DND-41 (cell line): ENCODE measurements around the gene SERPINI1.
A peak's percentile ranks its signal among the peaks of the same experiment; 100 is the strongest.

ENCODE experiments used
- ATAC-seq: fragments of 200-7000 bp; cut with Tn5 transposase; 3 replicates; pipeline ENCODE4 v1.9.1; 2021; ENCODE audit warnings: low read depth; ENCODE audit not compliant: insufficient read depth
- DNase-seq: peaks from one replicate; pipeline ENCODE4 v3.0.0-alpha.2; 2020
- H2AFZ ChIP-seq: 2 replicates; pipeline ENCODE4 v1.6.0; 2012; ENCODE audit warnings: low read depth, low read length
- H3K27ac ChIP-seq: 2 replicates; pipeline ENCODE4 v1.5.1; 2012; ENCODE audit warnings: low read length, inconsistent platforms
- H3K27me3 ChIP-seq: fragments of 200-600 bp; sonication (generic); 2 replicates; pipeline ENCODE4 v1.6.0; 2012; ENCODE audit warnings: low read length, mild to moderate bottlenecking, inconsistent platforms; ENCODE audit not compliant: insufficient read depth, poor library complexity
- H3K36me3 ChIP-seq: 2 replicates; pipeline ENCODE4 v1.5.1; 2012; ENCODE audit warnings: low read length, inconsistent platforms; ENCODE audit not compliant: insufficient read depth
- H3K4me1 ChIP-seq: 2 replicates; pipeline ENCODE4 v1.5.1; 2012; ENCODE audit warnings: mild to moderate bottlenecking, low read length; ENCODE audit not compliant: insufficient read depth
- H3K4me2 ChIP-seq: 2 replicates; pipeline ENCODE4 v1.6.0; 2012; ENCODE audit warnings: mild to moderate bottlenecking, moderate library complexity, low read length, inconsistent platforms; ENCODE audit not compliant: insufficient read depth
- H3K4me3 ChIP-seq, 2 experiments: fragments of 200-600 bp in 1 of 2; shearing (Covaris generic) in 1 of 2; 2 replicates each; pipeline ENCODE4 v1.5.1; 2012 to 2016; ENCODE audit warnings: inconsistent platforms in 2 of 2, low read length in 2 of 2, mild to moderate bottlenecking in 2 of 2, low read depth in 1 of 2, moderate library complexity in 1 of 2
- H3K79me2 ChIP-seq: 2 replicates; pipeline ENCODE4 v1.6.0; 2012; ENCODE audit warnings: low read length, inconsistent platforms; ENCODE audit not compliant: insufficient read depth
- H3K9ac ChIP-seq: 2 replicates; pipeline ENCODE4 v1.6.0; 2012; ENCODE audit warnings: low read depth, mild to moderate bottlenecking, inconsistent platforms, low read length, moderate library complexity
- H3K9me3 ChIP-seq: 2 replicates; pipeline ENCODE4 v1.5.1; 2012; ENCODE audit warnings: low read length, moderate library complexity, mild to moderate bottlenecking, inconsistent platforms; ENCODE audit not compliant: insufficient read depth, severe bottlenecking
- H4K20me1 ChIP-seq: 2 replicates; pipeline ENCODE4 v1.6.0; 2012; ENCODE audit warnings: low read length; ENCODE audit not compliant: insufficient read depth
- EZH2 ChIP-seq: IDR thresholded peaks from 3 replicates; pipeline ENCODE4 v1.6.1; 2012; ENCODE audit warnings: borderline replicate concordance, low read depth, mild to moderate bottlenecking, moderate library complexity, low read length, inconsistent platforms; ENCODE audit not compliant: severe bottlenecking
- TF ChIP-seq, protein P1 (sequence below): IDR thresholded peaks from 2 replicates; pipeline ENCODE4 v1.5.1; 2012; ENCODE audit warnings: borderline replicate concordance, low read length, moderate library complexity, mild to moderate bottlenecking; ENCODE audit not compliant: poor library complexity, severe bottlenecking; ENCODE audit errors: extremely low read depth

The SERPINI1 gene

GRCh38 chr3:167736264-167736787, 805 bp downstream of the SERPINI1 start:
- no peaks in the 10 kb centered on the region for H3K9me3 ChIP-seq
- 0 out of 2 replicates have a peak overlapping the region, but pooled peaks have one; percentile 88 for H2AFZ ChIP-seq
- H3K27ac ChIP-seq = no peak overlapping the region
- TF ChIP-seq, protein P1, sequence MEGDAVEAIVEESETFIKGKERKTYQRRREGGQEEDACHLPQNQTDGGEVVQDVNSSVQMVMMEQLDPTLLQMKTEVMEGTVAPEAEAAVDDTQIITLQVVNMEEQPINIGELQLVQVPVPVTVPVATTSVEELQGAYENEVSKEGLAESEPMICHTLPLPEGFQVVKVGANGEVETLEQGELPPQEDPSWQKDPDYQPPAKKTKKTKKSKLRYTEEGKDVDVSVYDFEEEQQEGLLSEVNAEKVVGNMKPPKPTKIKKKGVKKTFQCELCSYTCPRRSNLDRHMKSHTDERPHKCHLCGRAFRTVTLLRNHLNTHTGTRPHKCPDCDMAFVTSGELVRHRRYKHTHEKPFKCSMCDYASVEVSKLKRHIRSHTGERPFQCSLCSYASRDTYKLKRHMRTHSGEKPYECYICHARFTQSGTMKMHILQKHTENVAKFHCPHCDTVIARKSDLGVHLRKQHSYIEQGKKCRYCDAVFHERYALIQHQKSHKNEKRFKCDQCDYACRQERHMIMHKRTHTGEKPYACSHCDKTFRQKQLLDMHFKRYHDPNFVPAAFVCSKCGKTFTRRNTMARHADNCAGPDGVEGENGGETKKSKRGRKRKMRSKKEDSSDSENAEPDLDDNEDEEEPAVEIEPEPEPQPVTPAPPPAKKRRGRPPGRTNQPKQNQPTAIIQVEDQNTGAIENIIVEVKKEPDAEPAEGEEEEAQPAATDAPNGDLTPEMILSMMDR = no peak
- TF ChIP-seq EZH2 = no peak
- H3K36me3 ChIP-seq = no peaks in the 10 kb centered on the region
- peaks cover 16% of the 10 kb centered on the region; the same call in 1 of the 2 replicates for H4K20me1 ChIP-seq
- peak overlapping the region; percentile 65 to 92; a peak in 3 of 4 replicates for H3K4me3 ChIP-seq
- DNase-seq (no peak), ATAC-seq (no peak)
- no peaks in the 10 kb centered on the region for H3K27me3 ChIP-seq
- H3K79me2 ChIP-seq = peaks cover 34% of the 10 kb centered on the region
- peak overlapping the region; percentile 86 for H3K4me2 ChIP-seq
- no peak overlapping the region for H3K9ac ChIP-seq
- peaks cover 39% of the 10 kb centered on the region for H3K4me1 ChIP-seq

GRCh38 chr3:167736997-167737396, 1.5 kb downstream of the SERPINI1 start:
- Histone ChIP-seq H3K27me3 (no peaks in the 10 kb centered on the region), H3K9ac (no peak overlapping the region), H3K27ac (no peak overlapping the region), H3K4me1 (peaks cover 35% of the 10 kb centered on the region), H3K36me3 (no peaks in the 10 kb centered on the region), H3K4me2 (no peak overlapping the region), H3K4me3 (no peak overlapping the region), H3K79me2 (peaks cover 27% of the 10 kb centered on the region), H2AFZ (no peak overlapping the region), H3K9me3 (no peaks in the 10 kb centered on the region), H4K20me1 (peaks cover 9% of the 10 kb centered on the region; the same call in 1 of the 2 replicates)
- ATAC-seq = no peak
- TF ChIP-seq EZH2 = no peak
- TF ChIP-seq, protein P1 = no peak
- DNase-seq = no peak

DNA sequence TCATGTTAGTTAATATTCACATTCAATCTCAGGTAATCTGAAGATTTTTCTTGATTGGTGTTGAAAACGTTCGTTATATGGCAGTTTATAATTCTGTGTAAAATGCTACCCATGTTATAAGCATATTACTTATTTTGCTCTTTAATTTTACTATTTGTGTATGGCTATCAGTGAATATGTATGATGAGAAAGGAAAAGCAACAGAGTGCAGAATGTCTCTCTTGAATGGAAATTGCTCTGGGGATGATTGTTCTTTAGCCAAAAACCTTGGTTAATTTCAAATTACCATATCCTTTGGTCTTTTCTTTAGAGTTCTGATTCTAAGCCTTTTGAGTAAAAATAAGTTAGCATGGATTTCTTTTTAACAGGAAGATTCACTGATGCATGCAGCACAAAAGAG, 2.5 kb downstream of the SERPINI1 start:
- H3K4me1 ChIP-seq = peaks cover 26% of the 10 kb centered on the region
- H3K27me3 ChIP-seq = no peaks in the 10 kb centered on the region
- H2AFZ ChIP-seq = no peak overlapping the region
- H3K4me3 ChIP-seq = no peak overlapping the region
- no peak overlapping the region for H3K27ac ChIP-seq
- DNase-seq (no peak), ATAC-seq (no peak)
- H3K4me2 ChIP-seq = no peak overlapping the region
- H4K20me1 ChIP-seq = no peaks in the 10 kb centered on the region; the same call in 1 of the 2 replicates
- H3K9ac ChIP-seq = no peak overlapping the region
- H3K36me3 ChIP-seq = no peaks in the 10 kb centered on the region
- TF ChIP-seq, protein P1 = no peak
- no peak for TF ChIP-seq EZH2
- H3K9me3 ChIP-seq = no peaks in the 10 kb centered on the region
- H3K79me2 ChIP-seq = peaks cover 17% of the 10 kb centered on the region
